ENCODE results near the gene TNS1.

The TNS1 gene

GRCh38 chr2:217800433-217801114 is 202.2 kb downstream of the TNS1 start:
- ATAC-seq (replicated peaks): no peak
- Mint-ChIP-seq H3K4me3 (no peak overlapping the region), H3K4me1 (peaks cover 10% of the 10 kb centered on the region in 2 donors), H3K27ac (no peak overlapping the region), H3K27me3 (no peaks in the 10 kb centered on the region), H3K9me3 (peaks cover 2 to 4% of the 10 kb centered on the region in 2 donors), H3K36me3 (no peaks in the 10 kb centered on the region)
- no peak for DNase-seq

- no peak overlapping the region for H3K4me3 Mint-ChIP-seq
These were observed 203.0 kb downstream of the TNS1 start for GRCh38 chr2:217799563-217800432.

GRCh38 chr2:217798743-217799562 is 203.8 kb downstream of the TNS1 start:
- H3K36me3 Mint-ChIP-seq: no peaks in the 10 kb centered on the region
- H3K27ac Mint-ChIP-seq: peak overlapping the region; percentile 65
- DNase-seq: peak; percentile 56
- peaks cover 8 to 10% of the 10 kb centered on the region in 2 donors for H3K4me1 Mint-ChIP-seq
- peaks cover 2 to 4% of the 10 kb centered on the region in 2 donors for H3K9me3 Mint-ChIP-seq
- ATAC-seq (replicated peaks): peak; percentile 95 to 98
- H3K27me3 Mint-ChIP-seq: no peaks in the 10 kb centered on the region
- H3K4me3 Mint-ChIP-seq: no peak overlapping the region

More at GRCh38 chr2:217799563-217800432, 203.0 kb downstream of the TNS1 start:
- peak overlapping the region; percentile 65 for H3K27ac Mint-ChIP-seq
- ATAC-seq (replicated peaks) (no peak), DNase-seq (no peak)
- no peaks in the 10 kb centered on the region for H3K36me3 Mint-ChIP-seq
- peaks cover 8 to 10% of the 10 kb centered on the region in 2 donors for H3K4me1 Mint-ChIP-seq
- peaks cover 2 to 4% of the 10 kb centered on the region in 2 donors for H3K9me3 Mint-ChIP-seq
- H3K27me3 Mint-ChIP-seq: no peaks in the 10 kb centered on the region

GRCh38 chr2:217798191-217798590 is 204.6 kb downstream of the TNS1 start:
- H3K27ac Mint-ChIP-seq: no peak overlapping the region
- peaks cover 8 to 10% of the 10 kb centered on the region in 2 donors for H3K4me1 Mint-ChIP-seq
- no peaks in the 10 kb centered on the region for H3K36me3 Mint-ChIP-seq
- no peak overlapping the region for H3K4me3 Mint-ChIP-seq
- DNase-seq (no peak), ATAC-seq (replicated peaks) (no peak)
- peaks cover 2 to 4% of the 10 kb centered on the region in 2 donors for H3K9me3 Mint-ChIP-seq
- no peaks in the 10 kb centered on the region for H3K27me3 Mint-ChIP-seq

GRCh38 chr2:217797661-217798069 is 205.1 kb downstream of the TNS1 start:
- Mint-ChIP-seq H3K9me3 (peaks cover 2 to 4% of the 10 kb centered on the region in 2 donors), H3K27me3 (no peaks in the 10 kb centered on the region), H3K36me3 (no peaks in the 10 kb centered on the region), H3K4me3 (no peak overlapping the region), H3K4me1 (peaks cover 8 to 10% of the 10 kb centered on the region in 2 donors), H3K27ac (peak overlapping the region; percentile 59)
- no peak for DNase-seq
- no peak for ATAC-seq (replicated peaks)

GRCh38 chr2:217797165-217797564 is 205.6 kb downstream of the TNS1 start:
- H3K27ac Mint-ChIP-seq: no peak overlapping the region
- ATAC-seq (replicated peaks): no peak
- H3K36me3 Mint-ChIP-seq: no peaks in the 10 kb centered on the region
- H3K4me1 Mint-ChIP-seq: peaks cover 8 to 10% of the 10 kb centered on the region in 2 donors
- H3K27me3 Mint-ChIP-seq: no peaks in the 10 kb centered on the region
- H3K4me3 Mint-ChIP-seq: no peak overlapping the region
- DNase-seq: no peak
- peaks cover 2 to 4% of the 10 kb centered on the region in 2 donors for H3K9me3 Mint-ChIP-seq

GRCh38 chr2:217795706-217796465 is 206.9 kb downstream of the TNS1 start:
- H3K27ac Mint-ChIP-seq: no peak overlapping the region
- H3K36me3 Mint-ChIP-seq: no peaks in the 10 kb centered on the region
- H3K27me3 Mint-ChIP-seq: no peaks in the 10 kb centered on the region
- H3K4me3 Mint-ChIP-seq: no peak overlapping the region
- DNase-seq (no peak), ATAC-seq (replicated peaks) (no peak)
- H3K9me3 Mint-ChIP-seq: peaks cover 3 to 4% of the 10 kb centered on the region in 2 donors
- H3K4me1 Mint-ChIP-seq: peaks cover 12 to 16% of the 10 kb centered on the region in 2 donors

GRCh38 chr2:217795067-217795466 is 207.7 kb downstream of the TNS1 start:
- ATAC-seq (replicated peaks): no peak
- DNase-seq: no peak
- no peaks in the 10 kb centered on the region for H3K27me3 Mint-ChIP-seq
- no peak overlapping the region for H3K4me3 Mint-ChIP-seq
- H3K9me3 Mint-ChIP-seq: peaks cover 3 to 4% of the 10 kb centered on the region in 2 donors
- H3K36me3 Mint-ChIP-seq: no peaks in the 10 kb centered on the region
- no peak overlapping the region for H3K27ac Mint-ChIP-seq
- peaks cover 16 to 24% of the 10 kb centered on the region in 2 donors for H3K4me1 Mint-ChIP-seq

- Mint-ChIP-seq H3K4me3 (no peak overlapping the region), H3K4me1 (peaks cover 18 to 28% of the 10 kb centered on the region in 2 donors), H3K36me3 (no peaks in the 10 kb centered on the region), H3K27ac (no peak overlapping the region), H3K27me3 (no peaks in the 10 kb centered on the region), H3K9me3 (peaks cover 3 to 4% of the 10 kb centered on the region in 2 donors)
- no peak for ATAC-seq (replicated peaks)
- no peak for DNase-seq
These were observed 208.4 kb downstream of the TNS1 start for GRCh38 chr2:217794133-217794986.

GRCh38 chr2:217793566-217794132 is 209.1 kb downstream of the TNS1 start:
- Mint-ChIP-seq H3K4me3 (no peak overlapping the region), H3K27me3 (no peaks in the 10 kb centered on the region), H3K9me3 (peaks cover 0 to 1% of the 10 kb centered on the region in 2 donors), H3K36me3 (no peaks in the 10 kb centered on the region), H3K27ac (no peak overlapping the region), H3K4me1 (peaks cover 12 to 28% of the 10 kb centered on the region in 2 donors)
- DNase-seq (no peak), ATAC-seq (replicated peaks) (no peak)

- Mint-ChIP-seq H3K27me3 (no peaks in the 10 kb centered on the region), H3K27ac (no peak overlapping the region), H3K4me1 (peaks cover 12 to 30% of the 10 kb centered on the region in 2 donors), H3K4me3 (no peak overlapping the region), H3K9me3 (peaks cover 0 to 1% of the 10 kb centered on the region in 2 donors), H3K36me3 (peaks cover 0 to 1% of the 10 kb centered on the region in 2 donors)
- DNase-seq (no peak), ATAC-seq (replicated peaks) (no peak)
These were observed 209.9 kb downstream of the TNS1 start for GRCh38 chr2:217792626-217793527.

- peaks cover 0 to 1% of the 10 kb centered on the region in 2 donors for H3K9me3 Mint-ChIP-seq
- DNase-seq (no peak), ATAC-seq (replicated peaks) (no peak)
- no peak overlapping the region for H3K4me3 Mint-ChIP-seq
- no peaks in the 10 kb centered on the region for H3K27me3 Mint-ChIP-seq
- peaks cover 12 to 30% of the 10 kb centered on the region in 2 donors for H3K4me1 Mint-ChIP-seq
- no peak overlapping the region for H3K27ac Mint-ChIP-seq
- H3K36me3 Mint-ChIP-seq: peaks cover 0 to 4% of the 10 kb centered on the region in 2 donors
These were observed 211.2 kb downstream of the TNS1 start for GRCh38 chr2:217791551-217791950.

Data from stimulated activated naive B cell treated with anti-CD40 and anti-IgM and Interleukin-4, amounts not matched to agents 10 μg/mL and 1 μg/mL and 100 μg/mL, for 72 hours (primary cell).